Endothelial cell of umbilical vein (primary cell): ENCODE data around the gene ZNF516.

Experiments used
- EZH2 ChIP-seq: IDR thresholded peaks from 2 replicates; pipeline ENCODE4 v1.6.1; 2012; ENCODE audit warnings: borderline replicate concordance, low read depth, mild to moderate bottlenecking, moderate library complexity, low read length, inconsistent platforms; ENCODE audit not compliant: severe bottlenecking
- MYC ChIP-seq: IDR thresholded peaks from one replicate; pipeline ENCODE4 v1.6.1; 2011; ENCODE audit warnings: mild to moderate bottlenecking, low read depth, low read length
- POLR2A ChIP-seq: IDR thresholded peaks from 2 replicates; pipeline ENCODE4 v1.6.1; 2012; ENCODE audit warnings: low read depth, mild to moderate bottlenecking, control low read depth, low read length
- POLR2AphosphoS5 ChIP-seq: IDR thresholded peaks from 2 replicates; pipeline ENCODE4 v1.6.1; 2012; ENCODE audit warnings: low read depth, mild to moderate bottlenecking, control low read depth, low read length, moderate library complexity; ENCODE audit not compliant: insufficient read depth
- TF ChIP-seq, protein P1 (sequence below), 2 donors: IDR thresholded peaks; 1 replicate in 1 of 2; 2 replicates in 1 of 2; pipeline ENCODE4 v1.5.1; 2011; ENCODE audit warnings: low read length in 2 of 2, mild to moderate bottlenecking in 2 of 2, moderate library complexity in 2 of 2, control low read depth in 1 of 2, inconsistent platforms in 1 of 2, low read depth in 1 of 2; ENCODE audit not compliant: insufficient read depth in 1 of 2; ENCODE audit errors: extremely low read depth in 1 of 2

DNA sequence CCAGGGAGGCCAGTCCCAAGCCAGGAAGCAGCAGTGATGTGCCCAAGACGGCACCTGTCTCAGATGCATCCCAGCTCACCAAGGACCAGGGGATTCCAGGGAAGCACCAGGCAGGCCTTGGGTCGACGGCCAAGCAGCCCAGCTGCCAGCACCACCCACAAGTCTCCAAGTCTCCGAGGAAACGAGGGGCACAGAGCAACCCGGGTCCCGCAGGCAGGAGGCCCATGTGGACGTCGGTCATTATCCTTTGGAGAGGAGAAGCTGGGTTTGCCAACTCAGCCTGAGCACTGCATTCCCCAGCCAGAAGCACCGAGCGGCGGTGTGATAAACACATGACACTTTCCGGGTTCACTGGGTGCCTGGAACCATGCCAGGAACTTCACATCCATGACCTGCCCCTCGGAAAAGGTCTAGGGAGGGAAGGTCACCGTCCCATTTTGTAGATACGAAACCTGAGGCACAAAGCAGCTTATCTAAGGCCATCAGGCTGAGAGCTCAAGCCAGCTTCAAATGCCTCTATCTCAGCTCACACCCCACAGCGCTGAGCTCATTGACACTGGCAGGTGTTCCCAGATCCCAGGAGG, 104.5 kb downstream of the ZNF516 start:
- TF ChIP-seq, protein P1, sequence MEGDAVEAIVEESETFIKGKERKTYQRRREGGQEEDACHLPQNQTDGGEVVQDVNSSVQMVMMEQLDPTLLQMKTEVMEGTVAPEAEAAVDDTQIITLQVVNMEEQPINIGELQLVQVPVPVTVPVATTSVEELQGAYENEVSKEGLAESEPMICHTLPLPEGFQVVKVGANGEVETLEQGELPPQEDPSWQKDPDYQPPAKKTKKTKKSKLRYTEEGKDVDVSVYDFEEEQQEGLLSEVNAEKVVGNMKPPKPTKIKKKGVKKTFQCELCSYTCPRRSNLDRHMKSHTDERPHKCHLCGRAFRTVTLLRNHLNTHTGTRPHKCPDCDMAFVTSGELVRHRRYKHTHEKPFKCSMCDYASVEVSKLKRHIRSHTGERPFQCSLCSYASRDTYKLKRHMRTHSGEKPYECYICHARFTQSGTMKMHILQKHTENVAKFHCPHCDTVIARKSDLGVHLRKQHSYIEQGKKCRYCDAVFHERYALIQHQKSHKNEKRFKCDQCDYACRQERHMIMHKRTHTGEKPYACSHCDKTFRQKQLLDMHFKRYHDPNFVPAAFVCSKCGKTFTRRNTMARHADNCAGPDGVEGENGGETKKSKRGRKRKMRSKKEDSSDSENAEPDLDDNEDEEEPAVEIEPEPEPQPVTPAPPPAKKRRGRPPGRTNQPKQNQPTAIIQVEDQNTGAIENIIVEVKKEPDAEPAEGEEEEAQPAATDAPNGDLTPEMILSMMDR (IDR thresholded peaks at IDR 0.05; ENCODE audit: extremely low read depth in 1 of 2, insufficient read depth in 1 of 2, low read depth in 1 of 2, low read length in 2 of 2) = no peak
- TF ChIP-seq EZH2 (no peak), MYC (no peak), POLR2AphosphoS5 (no peak), POLR2A (no peak)
